Neural progenitor cell (in vitro differentiated cells): ENCODE results near the gene SLC25A53. TPM values are rescaled to one million over a fixed set of nuclear protein-coding genes. Genes with fewer than 3 reads are reported as not detected.
"Not testable (repeated sequence)": the region's sequence is repeated elsewhere in the genome, so short reads cannot be mapped to it uniquely, and the experiment has no call there.

ENCODE experiments used
- DNase-seq: peaks from one replicate; pipeline ENCODE4 v3.0.0-alpha.2; 2016; ENCODE audit warnings: low spot score
- H2AFZ ChIP-seq: fragments of 200-600 bp; sonication (generic); replicated peaks from 2 replicates; pipeline ENCODE4 v1.6.1; 2016; ENCODE audit warnings: antibody characterized with exemption
- H3F3A ChIP-seq: fragments of 200-600 bp; sonication (generic); 2 replicates; pipeline ENCODE4 v1.6.1; 2016; ENCODE audit warnings: antibody characterized with exemption, low read depth
- H3K27ac ChIP-seq: fragments of 200-600 bp; sonication (generic); 2 replicates; pipeline ENCODE4 v1.5.1; 2016; ENCODE audit warnings: mild to moderate bottlenecking
- H3K27me3 ChIP-seq: fragments of 200-600 bp; sonication (generic); 2 replicates; pipeline ENCODE4 v1.6.1; 2016; ENCODE audit warnings: mild to moderate bottlenecking, moderate library complexity
- H3K36me3 ChIP-seq: fragments of 200-600 bp; sonication (generic); 2 replicates; pipeline ENCODE4 v1.5.1; 2016
- H3K4me1 ChIP-seq: fragments of 200-600 bp; sonication (generic); 2 replicates; pipeline ENCODE4 v1.6.1; 2016; ENCODE audit warnings: mixed run types
- H3K4me2 ChIP-seq: fragments of 200-600 bp; sonication (generic); 2 replicates; pipeline ENCODE4 v1.6.1; 2016
- H3K4me3 ChIP-seq: fragments of 200-600 bp; sonication (generic); 2 replicates; pipeline ENCODE4 v1.5.1; 2016
- H3K79me2 ChIP-seq: fragments of 200-600 bp; sonication (generic); 2 replicates; pipeline ENCODE4 v1.6.1; 2016; ENCODE audit warnings: low read depth
- H3K9ac ChIP-seq: fragments of 200-600 bp; sonication (generic); 2 replicates; pipeline ENCODE4 v1.6.1; 2016
- H3K9me3 ChIP-seq: fragments of 200-600 bp; sonication (generic); 2 replicates; pipeline ENCODE4 v1.5.1; 2016; ENCODE audit warnings: low read depth
- H4K20me1 ChIP-seq: fragments of 200-600 bp; sonication (generic); 2 replicates; pipeline ENCODE4 v1.6.1; 2016; ENCODE audit warnings: low read depth
- H3K27ac Mint-ChIP-seq: 3 replicates; pipeline ENCODE4 v1.8.0; 2021; ENCODE audit warnings: mixed read lengths
- H3K27me3 Mint-ChIP-seq: 2 replicates; pipeline ENCODE4 v1.8.0; 2022; ENCODE audit warnings: low read depth, mild to moderate bottlenecking, inconsistent platforms, moderate library complexity, mixed read lengths; ENCODE audit not compliant: insufficient read depth
- H3K36me3 Mint-ChIP-seq: 3 replicates; pipeline ENCODE4 v1.8.0; 2021; ENCODE audit warnings: mixed read lengths
- H3K4me1 Mint-ChIP-seq: 3 replicates; pipeline ENCODE4 v1.8.0; 2021; ENCODE audit warnings: mixed read lengths
- H3K4me3 Mint-ChIP-seq: 3 replicates; pipeline ENCODE4 v1.8.0; 2021; ENCODE audit warnings: mild to moderate bottlenecking, moderate library complexity, mixed read lengths
- H3K9me3 Mint-ChIP-seq: 3 replicates; pipeline ENCODE4 v1.8.0; 2020; ENCODE audit warnings: mixed read lengths
- CTCF ChIP-seq: fragments of 200-600 bp; sonication (generic); IDR thresholded peaks from 2 replicates; pipeline ENCODE4 v1.5.1; 2017; ENCODE audit warnings: antibody characterized with exemption, mild to moderate bottlenecking
- EZH2 ChIP-seq: fragments of 200-600 bp; sonication (generic); IDR thresholded peaks from 2 replicates; pipeline ENCODE4 v1.6.1; 2017; ENCODE audit warnings: antibody characterized with exemption, mild to moderate bottlenecking, moderate library complexity
- EZH2phosphoT487 ChIP-seq: fragments of 200-600 bp; sonication (generic); IDR thresholded peaks from 2 replicates; pipeline ENCODE4 v1.6.1; 2017; ENCODE audit warnings: antibody characterized with exemption
- total RNA-seq: library from RNA; depleted of rRNA; stranded (reverse); fragments of >200 nt; gene quantifications from 2 replicates; pipeline ENCODE4 v1.2.3, GENCODE V29; 2015; ENCODE audit warnings: low replicate concordance

SLC25A53 gene
- total RNA-seq, 1 donor from 2014 or later, result 4.0 TPM

GRCh38 chrX:104084063-104084462 lies 72.7 kb downstream of the SLC25A53 start:
- Mint-ChIP-seq H3K36me3 (no peaks in the 10 kb centered on the region), H3K9me3 (peaks cover 2% of the 10 kb centered on the region), H3K27ac (no peak overlapping the region), H3K4me1 (no peaks in the 10 kb centered on the region), H3K4me3 (no peak overlapping the region), H3K27me3 (no peaks in the 10 kb centered on the region)
- no peak overlapping the region for H3K9ac ChIP-seq
- no peaks in the 10 kb centered on the region for H3K4me1 ChIP-seq
- H3K36me3 ChIP-seq, result no peaks in the 10 kb centered on the region
- no peaks in the 10 kb centered on the region for H4K20me1 ChIP-seq
- H3K4me3 ChIP-seq, result no peak overlapping the region
- H3K9me3 ChIP-seq, result no peaks in the 10 kb centered on the region
- no peaks in the 10 kb centered on the region for H3F3A ChIP-seq
- peaks cover 8% of the 10 kb centered on the region for H3K27me3 ChIP-seq
- H2AFZ ChIP-seq, result no peak overlapping the region
- no peak overlapping the region for H3K4me2 ChIP-seq
- H3K79me2 ChIP-seq, result no peaks in the 10 kb centered on the region
- H3K27ac ChIP-seq, result no peak overlapping the region
- DNase-seq, result no peak
- TF ChIP-seq EZH2, result no peak
- no peak for TF ChIP-seq CTCF
- no peak for TF ChIP-seq EZH2phosphoT487

- not testable (repeated sequence) for H3K4me3 Mint-ChIP-seq, H3K9me3 Mint-ChIP-seq, H3K27me3 Mint-ChIP-seq
Observed at GRCh38 chrX:104077854-104078253, 79.0 kb downstream of the SLC25A53 start.

GRCh38 chrX:104075778-104076445 lies 80.9 kb downstream of the SLC25A53 start, which contains the start of gene TMSB15C:
TSS of gene TMSB15C (minus strand) at chrX:104076236.
- H3K4me1 Mint-ChIP-seq, H2AFZ ChIP-seq, H3K27ac Mint-ChIP-seq, H3K4me2 ChIP-seq, H4K20me1 ChIP-seq, H3K4me3 ChIP-seq, H3K36me3 Mint-ChIP-seq, H3K9me3 Mint-ChIP-seq, H3K4me1 ChIP-seq, H3K4me3 Mint-ChIP-seq, H3K9ac ChIP-seq, H3K79me2 ChIP-seq, DNase-seq, H3K36me3 ChIP-seq, H3K27me3 ChIP-seq, H3K27ac ChIP-seq, H3F3A ChIP-seq, H3K27me3 Mint-ChIP-seq, H3K9me3 ChIP-seq: not testable (repeated sequence)

More at GRCh38 chrX:104077854-104078253, 79.0 kb downstream of the SLC25A53 start:
- H3F3A ChIP-seq, H3K9ac ChIP-seq, H3K4me3 ChIP-seq, H3K4me2 ChIP-seq, H3K27ac ChIP-seq, DNase-seq, H3K4me1 ChIP-seq, H4K20me1 ChIP-seq, H2AFZ ChIP-seq, H3K36me3 Mint-ChIP-seq, H3K27ac Mint-ChIP-seq, H3K27me3 ChIP-seq, H3K36me3 ChIP-seq, H3K9me3 ChIP-seq, H3K79me2 ChIP-seq, H3K4me1 Mint-ChIP-seq: not testable (repeated sequence)

GRCh38 chrX:104062636-104063035 lies 94.2 kb downstream of the SLC25A53 start:
- not testable (repeated sequence) for H3K27me3 Mint-ChIP-seq, H3K9me3 ChIP-seq, H3K36me3 ChIP-seq, H3K4me1 Mint-ChIP-seq, DNase-seq, H3K4me2 ChIP-seq, H3K4me1 ChIP-seq, H3K27ac ChIP-seq, H3F3A ChIP-seq, H3K9me3 Mint-ChIP-seq, H3K36me3 Mint-ChIP-seq, H3K4me3 ChIP-seq, H3K27me3 ChIP-seq, H4K20me1 ChIP-seq, H2AFZ ChIP-seq, H3K4me3 Mint-ChIP-seq, H3K27ac Mint-ChIP-seq, H3K9ac ChIP-seq, H3K79me2 ChIP-seq

DNA sequence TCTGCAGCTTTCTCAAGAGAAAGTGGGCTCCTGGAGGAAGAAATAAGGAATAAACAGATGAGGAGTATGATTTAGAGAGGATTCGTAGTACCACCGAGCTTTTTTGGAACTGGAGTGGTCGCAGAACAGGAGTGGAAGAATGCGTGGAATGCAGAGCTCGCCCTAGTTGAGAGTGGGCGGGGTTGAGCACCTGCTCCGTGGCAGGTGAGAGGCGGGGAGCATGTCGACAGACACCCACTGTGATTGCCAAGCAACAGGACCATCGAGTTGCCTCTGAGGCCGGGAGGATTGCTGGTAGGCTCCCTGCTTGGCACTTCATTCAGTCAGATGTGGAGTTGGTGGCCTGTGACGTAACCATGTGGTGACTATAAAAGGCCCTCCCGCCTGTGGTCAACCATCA lies 101.9 kb downstream of the SLC25A53 start:
- not testable (repeated sequence) for H3K9me3 Mint-ChIP-seq, H3K36me3 ChIP-seq, H3K4me1 Mint-ChIP-seq, H3K9ac ChIP-seq, H3K4me3 ChIP-seq, H3K79me2 ChIP-seq, H3K36me3 Mint-ChIP-seq, H3K27ac ChIP-seq, H3K27me3 Mint-ChIP-seq, H3K4me1 ChIP-seq, H3K27ac Mint-ChIP-seq, DNase-seq, H3K27me3 ChIP-seq, H3K9me3 ChIP-seq, H3K4me2 ChIP-seq, H3F3A ChIP-seq, H2AFZ ChIP-seq, H4K20me1 ChIP-seq, H3K4me3 Mint-ChIP-seq

Other genes with a start within 250 kb of the SLC25A53 start
- 30.2 and 47.4 TPM in 2 replicates for gene TMSB15B, start 194.4 kb downstream of the SLC25A53 start, total RNA-seq
- gene H2BW1, start 143.3 kb downstream of the SLC25A53 start, total RNA-seq, result not detected in 2 replicates
- not detected in 2 replicates for gene H2BW2, start 117.1 kb downstream of the SLC25A53 start, total RNA-seq
- gene TMSB15C, start 80.8 kb downstream of the SLC25A53 start, total RNA-seq, result 18.8 and 20.6 TPM in 2 replicates
- 4.6 and 5.1 TPM in 2 replicates for gene ZCCHC18, start 44.5 kb downstream of the SLC25A53 start, total RNA-seq
- 17.9 and 28.8 TPM in 2 replicates for gene FAM199X, start 9.4 kb upstream of the SLC25A53 start, total RNA-seq
- not detected in 2 replicates for gene ESX1, start 97.9 kb upstream of the SLC25A53 start, total RNA-seq